K562 (cell line): ENCODE measurements around the gene SLC39A3. TPM values are rescaled to one million over a fixed set of nuclear protein-coding genes. Genes with fewer than 3 reads are reported as not detected.

Source experiments
- ATAC-seq: fragments of 200-7000 bp; cut with Tn5 transposase; 3 replicates; pipeline ENCODE4 v1.9.1; 2020; ENCODE audit warnings: moderate library complexity
- BruUV-seq: library from RNA; stranded (reverse); fragments of 400-500 nt; replicated peaks from 2 replicates; lab custom pipeline; 2021; lab: Mats Ljungman, UMichigan
- CTCF ChIA-PET: fragments of 300-600 bp; formaldehyde crosslinking; extraction: SDS; loops from one replicate; lab custom pipeline; 2021; ENCODE audit warnings: low intra/inter-chr PET ratio; lab: Yijun Ruan, JAX
- POLR2A ChIA-PET: fragments of 300-600, 350-650 bp; sonication (Branson Sonifier 250); formaldehyde crosslinking; extraction: SDS; loops from one replicate; lab custom pipeline; 2021; ENCODE audit warnings: antibody characterized with exemption, inconsistent platforms; lab: Yijun Ruan, JAX
- DNase-seq, 4 experiments: peaks; one replicate each; pipeline versions ENCODE4 v3.0.0 to v3.0.0-alpha.2; 2011 to 2018; ENCODE audit warnings: low spot score in 3 of 4, mixed read lengths in 3 of 4; ENCODE audit errors: extremely low read depth in 1 of 4
- FAIRE-seq: peaks from 2 replicates; lab custom pipeline; 2011; peaks lifted over from hg19 to GRCh38; lab: Jason Lieb, UNC
- H2AFZ ChIP-seq: 2 replicates; pipeline ENCODE4 v1.6.0; 2011; ENCODE audit warnings: low read depth, low read length, control low read depth, inconsistent platforms
- H3K27ac ChIP-seq: fragments of 200-600 bp; 3 replicates; pipeline ENCODE4 v1.8.0; 2011; ENCODE audit warnings: low read depth, mild to moderate bottlenecking, control low read depth, inconsistent platforms, low read length, moderate library complexity, mixed read lengths; ENCODE audit errors: extremely low read depth
- H3K27me3 ChIP-seq, 2 experiments: fragments of 300-600 bp in 1 of 2; 2 replicates in 1 of 2; 3 replicates in 1 of 2; pipeline versions ENCODE4 v1.6.0 to v1.8.0; 2011; ENCODE audit warnings: inconsistent platforms in 2 of 2, low read length in 2 of 2, mild to moderate bottlenecking in 1 of 2, mixed read lengths in 1 of 2, moderate library complexity in 1 of 2; ENCODE audit not compliant: control insufficient read depth in 2 of 2, insufficient read depth in 2 of 2
- H3K36me3 ChIP-seq: fragments of 300-600 bp; 3 replicates; pipeline ENCODE4 v1.8.0; 2011; ENCODE audit warnings: mild to moderate bottlenecking, low read length, inconsistent platforms; ENCODE audit not compliant: control insufficient read depth, insufficient read depth
- H3K4me1 ChIP-seq, 2 experiments: fragments of 200-600 bp in 1 of 2; replicated peaks in 1 of 2; 2 replicates in 1 of 2; 3 replicates in 1 of 2; pipeline versions ENCODE4 v1.5.1 to v1.8.0; 2011; ENCODE audit warnings: inconsistent platforms in 2 of 2, low read length in 2 of 2, mild to moderate bottlenecking in 1 of 2, mixed read lengths in 1 of 2, moderate library complexity in 1 of 2; ENCODE audit not compliant: control insufficient read depth in 2 of 2, insufficient read depth in 2 of 2
- H3K4me2 ChIP-seq: 2 replicates; pipeline ENCODE4 v1.6.1; 2011; ENCODE audit warnings: low read length, control low read depth, inconsistent platforms, mixed read lengths; ENCODE audit not compliant: insufficient read depth
- H3K4me3 ChIP-seq: fragments of 200-600 bp; sonication (generic), shearing (Covaris generic); 2 replicates; pipeline ENCODE4 v1.5.1; 2016; ENCODE audit warnings: control low read depth, inconsistent platforms
- H3K79me2 ChIP-seq: fragments of 200-600 bp; 3 replicates; pipeline ENCODE4 v1.8.0; 2011; ENCODE audit warnings: low read length, inconsistent platforms; ENCODE audit not compliant: control insufficient read depth, insufficient read depth
- H3K9ac ChIP-seq, 2 experiments: 2 replicates each; pipeline versions ENCODE4 v1.6.0 to v1.6.1; 2011; ENCODE audit warnings: low read depth in 2 of 2, low read length in 2 of 2, control low read depth in 1 of 2, inconsistent platforms in 1 of 2, mild to moderate bottlenecking in 1 of 2, mixed read lengths in 1 of 2; ENCODE audit not compliant: insufficient read depth in 1 of 2
- H3K9me1 ChIP-seq: one replicate; pipeline ENCODE4 v1.6.0; 2011; ENCODE audit warnings: inconsistent platforms, mild to moderate bottlenecking, low read length, moderate library complexity; ENCODE audit not compliant: control insufficient read depth, insufficient read depth
- H3K9me3 ChIP-seq: replicated peaks from 2 replicates; pipeline ENCODE4 v1.5.1; 2011; ENCODE audit warnings: low read depth, low read length, inconsistent platforms; ENCODE audit not compliant: control insufficient read depth, insufficient read depth
- H4K20me1 ChIP-seq: replicated peaks from 2 replicates; pipeline ENCODE4 v1.6.1; 2011; ENCODE audit warnings: low read length, inconsistent platforms, mixed read lengths; ENCODE audit not compliant: control insufficient read depth, insufficient read depth
- CBX2 ChIP-seq: fragments of 200-600 bp; sonication (generic); IDR thresholded peaks from one replicate; pipeline ENCODE4 v1.6.1; 2012; ENCODE audit warnings: mild to moderate bottlenecking, low read length, inconsistent platforms; ENCODE audit not compliant: insufficient read depth, poor library complexity, severe bottlenecking
- CREM ChIP-seq: IDR thresholded peaks from 2 replicates; pipeline ENCODE4 v1.6.1; 2014; ENCODE audit warnings: antibody characterized with exemption, low read depth
- EGR1 ChIP-seq: fragments of 450-650 bp; conservative IDR thresholded peaks from 2 replicates; pipeline ENCODE4 v1.6.1; 2017; ENCODE audit warnings: mild to moderate bottlenecking
- MAZ ChIP-seq, 2 experiments: fragments of 450-650 bp in 1 of 2; sonication (generic) in 1 of 2; formaldehyde crosslinking; IDR thresholded peaks in 1 of 2; conservative IDR thresholded peaks in 1 of 2; 2 replicates each; pipeline versions ENCODE4 v1.4.0 to v1.5.0; 2020; ENCODE audit warnings: mild to moderate bottlenecking in 1 of 2, missing genetic modification reagents in 1 of 2
- NCOA1 ChIP-seq: fragments of 450-650 bp; IDR thresholded peaks from 2 replicates; pipeline ENCODE4 v1.6.1; 2016; ENCODE audit warnings: low read depth
- PHF8 ChIP-seq: fragments of 200-600 bp; sonication (generic); IDR thresholded peaks from 2 replicates; pipeline ENCODE4 v1.6.1; 2012; ENCODE audit warnings: mixed run types, mild to moderate bottlenecking, inconsistent platforms, low read length, moderate library complexity, borderline replicate concordance
- whole genome bisulfite sequencing: fragments of 100-300 bp; shearing (Covaris generic); methylation state at CpG from one replicate; pipeline ENCODE4 v1.1.6; 2016; ENCODE audit warnings: low coverage, mixed read lengths; ENCODE audit not compliant: insufficient coverage; ENCODE audit errors: missing lambda C conversion rate; 5-methylcytosine and 5-hydroxymethylcytosine counted together
- in situ Hi-C: fragments of 300-500 bp; cut with MboI; formaldehyde crosslinking; loops from 4 replicates; pipeline ENCODE4 v1.15.0; 2018; ENCODE audit warnings: inconsistent platforms, mixed read lengths
- intact Hi-C: fragments of 100-400 bp; cut with micrococcal nuclease; formaldehyde crosslinking; loops from 2 replicates; pipeline ENCODE4 v1.14.2; 2022
- polyA plus RNA-seq, 8 experiments: library from polyadenylated mRNA; depleted of rRNA in 4 of 8; stranded (reverse) in 5 of 8; unstranded in 3 of 8; fragments of >200 nt; fragmentation: Nextera tagmentation in 2 of 8; fragmentation: Illumina TruSeq in 1 of 8; extraction: Ambion mirVana in 2 of 8; extraction: Trizol in 1 of 8; gene quantifications; 2 replicates each; pipeline versions ENCODE4 v1.2.1 to v1.2.3, GENCODE V29; 2011 to 2014; ENCODE audit warnings: inconsistent platforms in 1 of 8, missing spikeins in 1 of 8
- total RNA-seq, 7 experiments: library from RNA; depleted of rRNA in 6 of 7; stranded (reverse); fragments of >200 nt in 6 of 7; fragmentation: Illumina TruSeq in 2 of 7; extraction: Trizol in 2 of 7; gene quantifications; 2 replicates each; pipeline versions ENCODE4 v1.2.1 to v1.2.3, GENCODE V29; 2011 to 2021; ENCODE audit warnings: low replicate concordance in 1 of 7
- TF ChIP-seq, protein P1 (sequence below): fragments of 250-450 bp; sonication (Bioruptor Pico); IDR thresholded peaks from 2 replicates; pipeline ENCODE4 v1.4.0; 2020; ENCODE audit warnings: mild to moderate bottlenecking

Gene SLC39A3
- total and polyA plus RNA-seq, 9 of the 15 experiments (the other 6 are each of a cell fraction or from before 2014, with no cell fraction given): 2.3 to 215 (median 127) TPM

DNA sequence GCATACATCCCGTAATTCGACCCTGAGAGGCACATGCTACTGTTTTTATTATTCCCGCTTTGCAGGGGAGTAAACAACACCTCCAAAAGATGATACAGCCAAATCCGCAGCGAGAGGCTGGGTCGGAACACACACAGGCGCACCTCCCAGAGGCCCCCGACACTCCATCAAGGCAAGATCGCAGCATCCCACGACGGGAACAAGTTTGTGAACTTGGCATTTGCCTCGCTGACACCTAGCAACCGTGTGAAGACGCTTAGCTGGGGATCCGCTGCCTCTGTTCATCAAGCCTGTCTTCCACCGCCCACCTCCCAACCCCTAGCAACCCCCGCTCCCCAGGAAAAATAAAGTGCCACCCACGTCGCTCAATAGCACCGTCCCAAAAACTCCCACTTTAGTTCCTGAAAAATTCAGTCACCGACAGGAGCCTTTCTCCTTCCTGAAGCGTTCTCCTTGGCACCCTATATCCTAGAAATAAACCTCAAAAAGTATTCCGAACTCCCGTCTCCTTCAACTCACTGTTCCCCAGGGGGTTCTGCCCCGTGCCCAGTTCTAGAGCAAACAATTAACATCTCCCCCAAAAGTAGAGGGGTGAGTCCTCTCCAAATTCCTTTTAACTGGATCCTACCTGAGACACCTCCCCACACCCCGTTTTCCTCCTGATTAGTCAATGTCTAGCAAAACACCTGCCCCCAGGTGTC is 39.0 kb downstream of the SLC39A3 start:
- 3% methylated on average over 22 of the region's 26 CpGs for WGBS
- Histone ChIP-seq H3K27ac (no peak overlapping the region), H3K36me3 (no peaks in the 10 kb centered on the region), H3K4me1 (peaks cover 0 to 13% of the 10 kb centered on the region in 2 experiments; a peak in 2 of 5 replicates), H3K4me2 (no peak overlapping the region), H3K4me3 (no peak overlapping the region), H3K79me2 (no peaks in the 10 kb centered on the region), H4K20me1 (no peaks in the 10 kb centered on the region), H3K9me1 (no peaks in the 10 kb centered on the region), H2AFZ (no peak overlapping the region), H3K9ac (no peak overlapping the region), H3K27me3 (peaks cover 28 to 52% of the 10 kb centered on the region in 2 experiments; a peak in 4 of 5 replicates), H3K9me3 (no peaks in the 10 kb centered on the region)
- DNase-seq (no peak), ATAC-seq (no peak), FAIRE-seq (no peak)
- TF ChIP-seq EGR1: 0 out of 2 replicates have a peak, but pooled peaks have one; percentile 7
- peak; percentile 74 for TF ChIP-seq CBX2
- TF ChIP-seq CREM: no peak
- TF ChIP-seq PHF8: no peak
- no peak for TF ChIP-seq MAZ (CRISPR knock-in tag; conservative IDR thresholded peaks at IDR 0.05 in 1 of 2, IDR thresholded peaks at IDR 0.05 in 1 of 2)
- TF ChIP-seq NCOA1: no peak
- TF ChIP-seq, protein P1, sequence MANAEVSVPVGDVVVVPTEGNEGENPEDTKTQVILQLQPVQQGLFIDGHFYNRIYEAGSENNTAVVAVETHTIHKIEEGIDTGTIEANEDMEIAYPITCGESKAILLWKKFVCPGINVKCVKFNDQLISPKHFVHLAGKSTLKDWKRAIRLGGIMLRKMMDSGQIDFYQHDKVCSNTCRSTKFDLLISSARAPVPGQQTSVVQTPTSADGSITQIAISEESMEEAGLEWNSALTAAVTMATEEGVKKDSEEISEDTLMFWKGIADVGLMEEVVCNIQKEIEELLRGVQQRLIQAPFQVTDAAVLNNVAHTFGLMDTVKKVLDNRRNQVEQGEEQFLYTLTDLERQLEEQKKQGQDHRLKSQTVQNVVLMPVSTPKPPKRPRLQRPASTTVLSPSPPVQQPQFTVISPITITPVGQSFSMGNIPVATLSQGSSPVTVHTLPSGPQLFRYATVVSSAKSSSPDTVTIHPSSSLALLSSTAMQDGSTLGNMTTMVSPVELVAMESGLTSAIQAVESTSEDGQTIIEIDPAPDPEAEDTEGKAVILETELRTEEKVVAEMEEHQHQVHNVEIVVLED (CRISPR knock-in tag): no peak
- ChIA-PET CTCF (no interaction called here), POLR2A (no interaction called here)
- in situ Hi-C loops: no loop called here
- intact Hi-C loops: no loop called here
- BruUV-seq: no TSS peak
